Tibial nerve (tissue), 4 donors: ENCODE results near the gene PADI4. TPM values are rescaled to one million over a fixed set of nuclear protein-coding genes. Genes with fewer than 3 reads are reported as not detected.
"Not testable (repeated sequence)": the region's sequence is repeated elsewhere in the genome, so short reads cannot be mapped to it uniquely, and the experiment has no call there.

Experiments used
- DNase-seq, 2 donors: peaks; one replicate each; pipeline ENCODE4 v3.0.0-alpha.2; 2019; ENCODE audit warnings: low spot score in 2 of 2
- H3K27ac ChIP-seq, 4 donors: fragments of 200-600 bp; sonication (generic) in 3 of 4; one replicate each; pipeline ENCODE4 v1.5.1; 2017 to 2019; ENCODE audit warnings: mild to moderate bottlenecking in 1 of 4
- H3K27me3 ChIP-seq, 2 donors: fragments of 200-600 bp; sonication (generic) in 1 of 2; one replicate each; pipeline versions ENCODE4 v1.5.1 to v1.6.0; 2017 to 2019
- H3K36me3 ChIP-seq, 3 donors: fragments of 200-600 bp; sonication (generic); one replicate each; pipeline ENCODE4 v1.5.1; 2018 to 2019
- H3K4me1 ChIP-seq, 4 donors: fragments of 200-600 bp; sonication (generic) in 3 of 4; one replicate each; pipeline ENCODE4 v1.5.1; 2017 to 2019
- H3K4me3 ChIP-seq, 4 donors: fragments of 200-600 bp; sonication (generic) in 3 of 4; one replicate each; pipeline ENCODE4 v1.5.1; 2017 to 2019; ENCODE audit warnings: mild to moderate bottlenecking in 1 of 4, moderate library complexity in 1 of 4
- H3K9me3 ChIP-seq, 4 donors: fragments of 200-600 bp; sonication (generic) in 3 of 4; one replicate each; pipeline ENCODE4 v1.5.1; 2017 to 2019
- EP300 ChIP-seq, 2 donors: sonication (generic); formaldehyde crosslinking; IDR thresholded peaks; one replicate each; pipeline ENCODE4 v1.6.1; 2017; ENCODE audit warnings: antibody characterized with exemption in 2 of 2, mild to moderate bottlenecking in 1 of 2
- POLR2A ChIP-seq, 2 donors: fragments of 450-650 bp; IDR thresholded peaks; one replicate each; pipeline ENCODE4 v1.6.1; 2017; ENCODE audit warnings: antibody characterized with exemption in 2 of 2, mild to moderate bottlenecking in 2 of 2, moderate library complexity in 2 of 2
- WGBS, 2 donors: methylation state at CpG; one replicate each; pipeline ENCODE4 v1.1.5; 2018; 5-methylcytosine and 5-hydroxymethylcytosine counted together
- total RNA-seq, 4 donors: library from RNA; depleted of rRNA; stranded (reverse); fragments of >200 nt; gene quantifications; one replicate each; pipeline ENCODE4 v1.1.0, GENCODE V29; 2016
- TF ChIP-seq, protein P1 (sequence below), 5 experiments: fragments of 200-600 bp in 3 of 5; fragments of 450-650 bp in 2 of 5; sonication (generic) in 3 of 5; IDR thresholded peaks; one replicate each; pipeline ENCODE4 v1.5.1; 2016 to 2019; ENCODE audit warnings: antibody characterized with exemption in 5 of 5, mild to moderate bottlenecking in 3 of 5, moderate library complexity in 2 of 5

PADI4 gene
- total RNA-seq, 4 donors from 2014 or later: not detected

GRCh38 chr1:17342014-17342441, 34.0 kb downstream of the PADI4 start:
- WGBS, 2 donors: 65 to 80% methylated on average over 10 to 17 of the region's 17 CpGs
- H3K36me3 ChIP-seq: no peaks in the 10 kb centered on the region
- no peak overlapping the region for H3K4me3 ChIP-seq
- H3K27ac ChIP-seq: no peak overlapping the region
- DNase-seq: no peak
- no peaks in the 10 kb centered on the region for H3K4me1 ChIP-seq
- peaks cover 0 to 10% of the 10 kb centered on the region in 2 donors for H3K27me3 ChIP-seq
- H3K9me3 ChIP-seq: peaks cover 0 to 11% (median 0%) of the 10 kb centered on the region in 4 donors
- TF ChIP-seq, protein P1, sequence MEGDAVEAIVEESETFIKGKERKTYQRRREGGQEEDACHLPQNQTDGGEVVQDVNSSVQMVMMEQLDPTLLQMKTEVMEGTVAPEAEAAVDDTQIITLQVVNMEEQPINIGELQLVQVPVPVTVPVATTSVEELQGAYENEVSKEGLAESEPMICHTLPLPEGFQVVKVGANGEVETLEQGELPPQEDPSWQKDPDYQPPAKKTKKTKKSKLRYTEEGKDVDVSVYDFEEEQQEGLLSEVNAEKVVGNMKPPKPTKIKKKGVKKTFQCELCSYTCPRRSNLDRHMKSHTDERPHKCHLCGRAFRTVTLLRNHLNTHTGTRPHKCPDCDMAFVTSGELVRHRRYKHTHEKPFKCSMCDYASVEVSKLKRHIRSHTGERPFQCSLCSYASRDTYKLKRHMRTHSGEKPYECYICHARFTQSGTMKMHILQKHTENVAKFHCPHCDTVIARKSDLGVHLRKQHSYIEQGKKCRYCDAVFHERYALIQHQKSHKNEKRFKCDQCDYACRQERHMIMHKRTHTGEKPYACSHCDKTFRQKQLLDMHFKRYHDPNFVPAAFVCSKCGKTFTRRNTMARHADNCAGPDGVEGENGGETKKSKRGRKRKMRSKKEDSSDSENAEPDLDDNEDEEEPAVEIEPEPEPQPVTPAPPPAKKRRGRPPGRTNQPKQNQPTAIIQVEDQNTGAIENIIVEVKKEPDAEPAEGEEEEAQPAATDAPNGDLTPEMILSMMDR (IDR thresholded peaks at IDR 0.05): no peak
- TF ChIP-seq POLR2A (IDR thresholded peaks at IDR 0.05) (no peak), EP300 (IDR thresholded peaks at IDR 0.05) (no peak)

DNA sequence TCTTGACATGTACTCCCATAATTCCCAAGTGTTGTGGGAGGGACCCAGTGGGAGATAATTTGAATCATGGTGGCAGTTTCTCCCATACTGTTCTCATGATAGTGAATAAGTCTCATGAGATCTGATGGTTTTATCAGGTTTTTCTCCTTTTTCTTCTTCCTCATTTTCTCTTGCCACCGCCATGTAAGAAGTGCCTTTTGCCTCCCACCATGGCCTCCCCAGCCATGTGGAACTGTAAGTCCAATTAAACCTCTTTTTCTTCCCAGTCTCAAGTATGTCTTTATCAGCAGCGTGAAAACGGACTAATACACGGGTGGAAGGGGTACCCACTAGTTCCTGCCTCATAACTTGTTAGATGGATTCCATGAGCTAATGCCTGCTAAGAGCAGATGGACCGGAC, 37.5 kb downstream of the PADI4 start:
- not testable (repeated sequence) for DNase-seq, H3K36me3 ChIP-seq, H3K4me1 ChIP-seq, H3K4me3 ChIP-seq, H3K27ac ChIP-seq
- Histone ChIP-seq H3K9me3 (peaks cover 0 to 11% (median 0%) of the 10 kb centered on the region in 4 donors), H3K27me3 (peaks cover 0 to 14% of the 10 kb centered on the region in 2 donors)
- WGBS, 2 donors: 91 to 96% methylated on average over 5 of the region's 5 CpGs

DNA sequence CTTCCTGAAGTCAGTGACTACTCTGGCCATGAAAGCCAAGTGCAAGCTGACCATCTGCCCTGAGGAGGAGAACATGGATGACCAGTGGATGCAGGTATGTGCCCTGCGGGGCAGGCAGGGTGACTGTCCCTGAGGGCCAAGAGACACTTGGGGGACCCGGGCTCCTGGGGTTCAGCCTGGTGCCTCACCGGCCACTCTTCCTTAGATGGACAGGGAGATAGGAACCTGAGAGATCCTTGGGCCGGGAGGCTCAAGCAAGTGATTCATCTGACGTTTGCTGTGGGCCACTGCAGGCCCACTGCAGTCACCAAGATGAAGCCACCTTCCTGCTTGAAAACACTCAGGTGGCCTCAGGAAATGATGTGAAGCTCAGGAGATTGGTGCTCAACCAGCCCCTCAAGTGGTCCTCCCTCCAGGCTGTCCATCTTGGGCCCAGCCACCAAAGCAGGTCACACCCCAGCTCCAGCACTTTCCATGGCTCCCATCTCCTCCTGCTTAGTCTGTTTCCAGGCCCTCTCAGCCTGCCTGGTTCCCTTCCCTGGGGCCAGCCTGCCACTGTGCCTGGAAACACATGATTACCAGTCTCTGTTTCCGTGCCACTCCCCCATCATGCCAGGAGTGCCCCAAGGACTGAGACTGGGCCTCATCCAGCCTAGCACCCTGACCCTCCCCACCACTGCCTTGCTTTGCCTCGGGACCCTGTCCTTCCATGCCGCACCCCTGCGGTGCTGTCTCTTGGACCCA, 38.2 kb downstream of the PADI4 start:
- no peak for TF ChIP-seq EP300 (IDR thresholded peaks at IDR 0.05)
- TF ChIP-seq, protein P1 (IDR thresholded peaks at IDR 0.05): no peak
- WGBS, 2 donors: 74 to 82% methylated on average over 8 to 9 of the region's 9 CpGs
- no peaks in the 10 kb centered on the region for H3K4me1 ChIP-seq
- no peak overlapping the region for H3K27ac ChIP-seq
- peaks cover 0 to 11% (median 0%) of the 10 kb centered on the region in 4 donors for H3K9me3 ChIP-seq
- H3K36me3 ChIP-seq: no peaks in the 10 kb centered on the region
- no peak for DNase-seq
- peaks cover 0 to 13% of the 10 kb centered on the region in 2 donors for H3K27me3 ChIP-seq
- no peak overlapping the region for H3K4me3 ChIP-seq

- Histone ChIP-seq H3K27ac (no peak overlapping the region), H3K4me1 (no peaks in the 10 kb centered on the region), H3K4me3 (no peak overlapping the region), H3K9me3 (peaks cover 0 to 11% (median 0%) of the 10 kb centered on the region in 4 donors), H3K36me3 (no peaks in the 10 kb centered on the region), H3K27me3 (peaks cover 0 to 4% of the 10 kb centered on the region in 2 donors)
- 62 to 73% methylated on average over 16 to 19 of the region's 19 CpGs for WGBS, 2 donors
- no peak for DNase-seq
- no peak for TF ChIP-seq POLR2A (IDR thresholded peaks at IDR 0.05)
- TF ChIP-seq, protein P1 (IDR thresholded peaks at IDR 0.05): no peak
- TF ChIP-seq EP300 (IDR thresholded peaks at IDR 0.05): no peak
Observed at GRCh38 chr1:17347769-17348592, 40.0 kb downstream of the PADI4 start.

GRCh38 chr1:17348593-17349234, 40.7 kb downstream of the PADI4 start:
- WGBS, 2 donors: 59 to 61% methylated on average over 14 of the region's 14 CpGs
- no peak for DNase-seq
- peaks cover 0 to 11% (median 0%) of the 10 kb centered on the region in 4 donors for H3K9me3 ChIP-seq
- H3K36me3 ChIP-seq: no peaks in the 10 kb centered on the region
- H3K4me1 ChIP-seq: no peaks in the 10 kb centered on the region
- no peak overlapping the region for H3K4me3 ChIP-seq
- no peak overlapping the region for H3K27ac ChIP-seq
- TF ChIP-seq, protein P1 (IDR thresholded peaks at IDR 0.05): no peak
- TF ChIP-seq POLR2A (IDR thresholded peaks at IDR 0.05) (no peak), EP300 (IDR thresholded peaks at IDR 0.05) (no peak)
- peaks cover 0 to 4% of the 10 kb centered on the region in 2 donors for H3K27me3 ChIP-seq
